HCT116 (cell line): ENCODE data around the gene MAMSTR. TPM values are rescaled to one million over a fixed set of nuclear protein-coding genes. Genes with fewer than 3 reads are reported as not detected.
A peak's percentile ranks its signal among the peaks of the same experiment; 100 is the strongest.

Experiments
- ATAC-seq: fragments of 200-7000 bp; cut with Tn5 transposase; 2 replicates; pipeline ENCODE4 v1.9.1; 2020; ENCODE audit warnings: mild to moderate bottlenecking, moderate library complexity
- BruUV-seq: library from RNA; stranded (reverse); fragments of 400-500 nt; replicated peaks from 2 replicates; lab custom pipeline; 2021; lab: Mats Ljungman, UMichigan
- CTCF ChIA-PET: fragments of 300-600 bp; sonication (Branson Sonifier 250); formaldehyde crosslinking; loops from one replicate; lab custom pipeline; 2021; ENCODE audit warnings: antibody characterized with exemption; lab: Charles Lee
- POLR2A ChIA-PET: fragments of 300-600, 350-600 bp; sonication (Branson Sonifier 250); formaldehyde crosslinking; loops from one replicate; lab custom pipeline; 2021; ENCODE audit warnings: antibody characterized with exemption; lab: Charles Lee
- RAD21 ChIA-PET, 2 experiments: fragments of 300-600 bp; sonication (Branson Sonifier 250); formaldehyde crosslinking; loops; one replicate each; lab custom pipeline; 2023; ENCODE audit warnings: low total read pairs in 2 of 2; ENCODE audit not compliant: uncharacterized antibody in 2 of 2, unreplicated experiment in 2 of 2, low non-redundant PET in 1 of 2; lab: Charles Lee
- DNase-seq: peaks from one replicate; pipeline ENCODE4 v3.0.0-alpha.2; 2010; ENCODE audit warnings: low read depth, low spot score
- H2AFZ ChIP-seq: fragments of 200-600 bp; shearing (Covaris generic), sonication (generic); 2 replicates; pipeline ENCODE4 v1.6.1; 2017; ENCODE audit warnings: low read depth, mixed run types, mixed read lengths, antibody characterized with exemption, low read length; ENCODE audit not compliant: poor library complexity, severe bottlenecking
- H3K27ac ChIP-seq: 2 replicates; pipeline ENCODE4 v1.5.1; 2012; ENCODE audit warnings: low read depth, low read length
- H3K27me3 ChIP-seq: fragments of 200-600 bp; sonication (generic); 2 replicates; pipeline ENCODE4 v1.6.1; 2016; ENCODE audit warnings: mixed run types, low read length, mixed read lengths; ENCODE audit not compliant: insufficient read depth
- H3K36me3 ChIP-seq, 2 experiments: fragments of 200-500 bp in 1 of 2; fragments of 200-600 bp in 1 of 2; sonication (Bioruptor generic) in 1 of 2; sonication (generic) in 1 of 2; 2 replicates each; pipeline versions ENCODE4 v1.5.1 to v1.6.1; 2014 to 2016; ENCODE audit warnings: low read length in 2 of 2, inconsistent platforms in 1 of 2, mixed read lengths in 1 of 2, mixed run types in 1 of 2; ENCODE audit not compliant: insufficient read depth in 2 of 2, control insufficient read depth in 1 of 2
- H3K4me1 ChIP-seq, 2 experiments: fragments of 200-600 bp in 1 of 2; sonication (generic) in 1 of 2; 2 replicates each; pipeline versions ENCODE4 v1.5.1 to v1.6.1; 2012 to 2017; ENCODE audit warnings: low read length in 2 of 2, inconsistent platforms in 1 of 2, mild to moderate bottlenecking in 1 of 2, mixed read lengths in 1 of 2, mixed run types in 1 of 2, moderate library complexity in 1 of 2; ENCODE audit not compliant: insufficient read depth in 2 of 2, control insufficient read depth in 1 of 2
- H3K4me2 ChIP-seq: fragments of 200-600 bp; sonication (generic); 2 replicates; pipeline ENCODE4 v1.6.1; 2017; ENCODE audit warnings: mixed run types, low read length, mixed read lengths
- H3K4me3 ChIP-seq, 2 experiments: fragments of 200-600 bp in 1 of 2; sonication (generic) in 1 of 2; replicated peaks in 1 of 2; 2 replicates each; pipeline ENCODE4 v1.5.1; 2011 to 2016; ENCODE audit warnings: low read length in 2 of 2, control low read depth in 1 of 2, low read depth in 1 of 2, mild to moderate bottlenecking in 1 of 2, mixed read lengths in 1 of 2, mixed run types in 1 of 2
- H3K79me2 ChIP-seq: fragments of 200-600 bp; sonication (generic); 2 replicates; pipeline ENCODE4 v1.6.1; 2017; ENCODE audit warnings: mild to moderate bottlenecking, mixed run types, low read length, moderate library complexity, mixed read lengths; ENCODE audit not compliant: insufficient read depth
- H3K9ac ChIP-seq: fragments of 200-600 bp; sonication (generic); 2 replicates; pipeline ENCODE4 v1.6.1; 2016; ENCODE audit warnings: low read length, mixed read lengths
- H3K9me2 ChIP-seq: fragments of 200-600 bp; sonication (generic), shearing (Covaris generic); 2 replicates; pipeline ENCODE4 v1.6.1; 2017; ENCODE audit warnings: mixed run types, mild to moderate bottlenecking, moderate library complexity; ENCODE audit not compliant: insufficient read depth
- H3K9me3 ChIP-seq, 2 experiments: fragments of 200-500 bp in 1 of 2; fragments of 200-600 bp in 1 of 2; sonication (Bioruptor generic) in 1 of 2; sonication (generic) in 1 of 2; 2 replicates each; pipeline ENCODE4 v1.6.1; 2014 to 2017; ENCODE audit warnings: low read length in 2 of 2, mixed read lengths in 2 of 2, inconsistent platforms in 1 of 2, low read depth in 1 of 2, mild to moderate bottlenecking in 1 of 2, mixed run types in 1 of 2, moderate library complexity in 1 of 2; ENCODE audit not compliant: control insufficient read depth in 1 of 2, insufficient read depth in 1 of 2
- H4K20me1 ChIP-seq: fragments of 200-600 bp; sonication (generic), shearing (Covaris generic); 2 replicates; pipeline ENCODE4 v1.6.1; 2017; ENCODE audit warnings: mixed run types, mild to moderate bottlenecking, moderate library complexity; ENCODE audit not compliant: insufficient read depth
- CEBPB ChIP-seq: IDR thresholded peaks from 2 replicates; pipeline ENCODE4 v1.6.1; 2012; ENCODE audit warnings: low read depth
- CTCF ChIP-seq, 3 experiments: fragments of 200-600 bp in 1 of 3; sonication (generic) in 1 of 3; IDR thresholded peaks in 2 of 3; conservative IDR thresholded peaks in 1 of 3; 2 replicates each; pipeline ENCODE4 v1.5.1; 2012 to 2017; ENCODE audit warnings: low read depth in 2 of 3, low read length in 2 of 3, antibody characterized with exemption in 1 of 3, borderline replicate concordance in 1 of 3, control low read depth in 1 of 3, mild to moderate bottlenecking in 1 of 3, mixed read lengths in 1 of 3, mixed run types in 1 of 3, moderate library complexity in 1 of 3; ENCODE audit not compliant: insufficient read depth in 1 of 3
- EZH2phosphoT487 ChIP-seq: fragments of 200-600 bp; IDR thresholded peaks from 2 replicates; pipeline ENCODE4 v1.6.1; 2018; ENCODE audit warnings: antibody characterized with exemption, borderline replicate concordance
- MAX ChIP-seq: IDR thresholded peaks from 2 replicates; pipeline ENCODE4 v1.6.1; 2012
- SIN3A ChIP-seq: IDR thresholded peaks from 2 replicates; pipeline ENCODE4 v1.6.1; 2012; ENCODE audit warnings: low read depth
- ZBTB33 ChIP-seq: IDR thresholded peaks from 2 replicates; pipeline ENCODE4 v1.6.1; 2011; ENCODE audit warnings: mild to moderate bottlenecking, low read length, moderate library complexity; ENCODE audit not compliant: insufficient replicate concordance; ENCODE audit errors: extremely low read depth
- intact Hi-C: fragments of 100-400 bp; cut with micrococcal nuclease; formaldehyde crosslinking; loops from 2 replicates; pipeline ENCODE4 v1.10.0; 2022
- total RNA-seq: library from RNA; stranded (reverse); gene quantifications from one replicate; pipeline ENCODE4 v1.2.1, GENCODE V29; 2021; ENCODE audit not compliant: unreplicated experiment

The MAMSTR gene
- total RNA-seq, 1 experiment from 2014 or later, result 1.3 TPM

GRCh38 chr19:48674921-48675824 is 44.4 kb downstream of the MAMSTR start (continued):
- TF ChIP-seq CTCF (IDR thresholded peaks at IDR 0.05 in 2 of 3, conservative IDR thresholded peaks at IDR 0.05 in 1 of 3; ENCODE audit: borderline replicate concordance in 1 of 3, insufficient read depth in 1 of 3, low read depth in 2 of 3, low read length in 2 of 3) (peak; percentile 85 to 90 (median 89)), MAX (peak; percentile 52; the same call in 1 of the 2 replicates)

GRCh38 chr19:48674216-48674809 is 45.2 kb downstream of the MAMSTR start:
- TF ChIP-seq SIN3A (no peak), CEBPB (no peak), ZBTB33 (no peak), EZH2phosphoT487 (no peak)
- ATAC-seq (no peak), DNase-seq (no peak)
- Histone ChIP-seq H3K79me2 (no peaks in the 10 kb centered on the region), H3K9me3 (no peaks in the 10 kb centered on the region), H3K27me3 (no peaks in the 10 kb centered on the region), H3K9ac (no peak overlapping the region), H3K4me2 (no peak overlapping the region), H3K4me1 (peaks cover 13 to 25% of the 10 kb centered on the region in 2 experiments), H4K20me1 (no peaks in the 10 kb centered on the region), H3K36me3 (no peaks in the 10 kb centered on the region), H3K4me3 (no peak overlapping the region), H3K9me2 (no peaks in the 10 kb centered on the region), H2AFZ (no peak overlapping the region), H3K27ac (no peak overlapping the region)
- ChIA-PET POLR2A (interaction anchor here (0.6 to 2.0 kb wide), 2 partner anchors 8 to 29 kb away, joined by 5 read pairs; partner anchors contain the start of gene CA11), CTCF (interaction anchor here (2.0 to 3.1 kb wide), 4 partner anchors 10 to 64 kb away, joined by 4 to 16 read pairs (median 10); partner anchors contain the start of gene FUT2), RAD21 (no interaction called here)
- no TSS peak for BruUV-seq
- intact Hi-C loops, result loop anchor here (1.0 to 2.0 kb wide), 2 partner anchors 40 to 64 kb away; no protein-coding TSS in a partner anchor
